ENCODE data around the gene COPS7B. TPM values are rescaled to one million over a fixed set of nuclear protein-coding genes. Genes with fewer than 3 reads are reported as not detected.

The COPS7B gene
- total and polyA plus RNA-seq, 9 of the 15 experiments (the other 6 are each of a cell fraction or from before 2014, with no cell fraction given) = 6.0 to 50.7 (median 21.8) TPM

GRCh38 chr2:231786177-231786916, at the start of gene COPS7B (continued):
- TF ChIP-seq ZFX (CRISPR knock-in tag; IDR thresholded peaks at IDR 0.05) (peak; percentile 79), EP300 (IDR thresholded peaks at IDR 0.05; ENCODE audit: low read length) (no peak; the same call in 1 of the 2 replicates), BCLAF1 (IDR thresholded peaks at IDR 0.05; ENCODE audit: borderline replicate concordance in 1 of 2, control insufficient read depth in 1 of 2, low read depth in 2 of 2, low read length in 1 of 2) (peak in 1 of 2 experiments; percentile 93; a peak in 2 of 4 replicates), KDM2B (CRISPR knock-in tag; IDR thresholded peaks at IDR 0.05) (0 out of 2 replicates have a peak, but pooled peaks have one; percentile 25), ZC3H8 (IDR thresholded peaks at IDR 0.05) (no peak), NONO (IDR thresholded peaks at IDR 0.05; ENCODE audit: low read depth in 2 of 2, low read length in 1 of 2) (0 out of 4 replicates have a peak, but pooled peaks of 1 of the 2 experiments have one; percentile 20), DLX4 (CRISPR knock-in tag; IDR thresholded peaks at IDR 0.05) (no peak), ELF4 (CRISPR knock-in tag; IDR thresholded peaks at IDR 0.05) (no peak), ZBTB43 (CRISPR knock-in tag; IDR thresholded peaks at IDR 0.05) (no peak), THAP12 (CRISPR knock-in tag; IDR thresholded peaks at IDR 0.05) (no peak), ZNF431 (CRISPR knock-in tag; IDR thresholded peaks at IDR 0.05) (0 out of 2 replicates have a peak, but pooled peaks have one; percentile 44), POLR2A (conservative IDR thresholded peaks at IDR 0.05) (peak; percentile 67; the same call in 1 of the 2 replicates), PHF20 (IDR thresholded peaks at IDR 0.05; ENCODE audit: partially characterized antibody) (peak; percentile 93), CXXC5 (CRISPR knock-in tag; IDR thresholded peaks at IDR 0.05) (peak; percentile 70), ZBTB26 (CRISPR knock-in tag; IDR thresholded peaks at IDR 0.05) (0 out of 2 replicates have a peak, but pooled peaks have one; percentile 23), ZNF639 (CRISPR knock-in tag; conservative IDR thresholded peaks at IDR 0.05 in 1 of 2, IDR thresholded peaks at IDR 0.05 in 1 of 2) (peak in 1 of 2 experiments; percentile 56; a peak in 1 of 4 replicates)
